ENCODE measurements around the gene VWC2L.

Gene VWC2L

GRCh38 chr2:214593727-214594126, 182.9 kb downstream of the VWC2L start:
- no peak for DNase-seq (ENCODE audit: low spot score)

GRCh38 chr2:214601852-214602633, 191.2 kb downstream of the VWC2L start:
- DNase-seq (ENCODE audit: low spot score), result no peak

- no peak for DNase-seq (ENCODE audit: low spot score)
Observed at GRCh38 chr2:214604861-214605260, 194.0 kb downstream of the VWC2L start.

- DNase-seq (ENCODE audit: low spot score), result no peak
Observed at GRCh38 chr2:214607051-214607450, 196.2 kb downstream of the VWC2L start.

- no peak for DNase-seq (ENCODE audit: low spot score)
Observed at GRCh38 chr2:214611015-214611414, 200.2 kb downstream of the VWC2L start.

- DNase-seq (ENCODE audit: low spot score), result no peak
Observed at GRCh38 chr2:214624166-214624760, 213.4 kb downstream of the VWC2L start.

GRCh38 chr2:214628091-214628490, 217.2 kb downstream of the VWC2L start:
- no peak for DNase-seq (ENCODE audit: low spot score)
